ENCODE measurements around the gene SLC9A1.

DNA sequence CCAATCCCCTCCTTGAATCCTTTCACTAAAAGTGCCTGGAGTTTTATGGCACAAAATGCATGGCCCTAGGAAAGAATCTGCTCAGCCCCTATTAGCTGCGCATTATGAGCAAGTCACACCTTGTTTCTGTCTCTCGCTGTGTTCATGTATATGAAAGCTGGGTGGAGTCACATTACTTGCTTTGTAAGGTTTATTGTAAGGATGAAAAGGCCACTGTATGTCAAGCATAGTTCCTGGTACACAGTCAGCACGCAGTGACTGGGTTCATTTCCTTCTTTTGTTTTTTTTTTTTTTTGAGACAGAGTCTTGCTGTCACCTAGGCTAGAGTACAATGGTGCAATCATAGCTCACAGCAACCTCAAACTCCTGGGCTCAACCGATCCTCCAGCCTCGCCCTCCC, 6.7 kb upstream of the SLC9A1 start:
- TF ChIP-seq, protein P1, sequence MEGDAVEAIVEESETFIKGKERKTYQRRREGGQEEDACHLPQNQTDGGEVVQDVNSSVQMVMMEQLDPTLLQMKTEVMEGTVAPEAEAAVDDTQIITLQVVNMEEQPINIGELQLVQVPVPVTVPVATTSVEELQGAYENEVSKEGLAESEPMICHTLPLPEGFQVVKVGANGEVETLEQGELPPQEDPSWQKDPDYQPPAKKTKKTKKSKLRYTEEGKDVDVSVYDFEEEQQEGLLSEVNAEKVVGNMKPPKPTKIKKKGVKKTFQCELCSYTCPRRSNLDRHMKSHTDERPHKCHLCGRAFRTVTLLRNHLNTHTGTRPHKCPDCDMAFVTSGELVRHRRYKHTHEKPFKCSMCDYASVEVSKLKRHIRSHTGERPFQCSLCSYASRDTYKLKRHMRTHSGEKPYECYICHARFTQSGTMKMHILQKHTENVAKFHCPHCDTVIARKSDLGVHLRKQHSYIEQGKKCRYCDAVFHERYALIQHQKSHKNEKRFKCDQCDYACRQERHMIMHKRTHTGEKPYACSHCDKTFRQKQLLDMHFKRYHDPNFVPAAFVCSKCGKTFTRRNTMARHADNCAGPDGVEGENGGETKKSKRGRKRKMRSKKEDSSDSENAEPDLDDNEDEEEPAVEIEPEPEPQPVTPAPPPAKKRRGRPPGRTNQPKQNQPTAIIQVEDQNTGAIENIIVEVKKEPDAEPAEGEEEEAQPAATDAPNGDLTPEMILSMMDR (IDR thresholded peaks at IDR 0.05; ENCODE audit: low read depth, low read length): no peak
- TF ChIP-seq EZH2phosphoT487 (IDR thresholded peaks at IDR 0.05; ENCODE audit: low read depth): no peak
